ENCODE data around the gene KIAA1549. TPM values are rescaled to one million over a fixed set of nuclear protein-coding genes. Genes with fewer than 3 reads are reported as not detected.

KIAA1549 gene
- total and polyA plus RNA-seq, 2 of the 4 experiments (the other 2 are of a cell fraction), result 1.3 to 3.3 TPM

GRCh38 chr7:138797715-138798320 lies 183.4 kb downstream of the KIAA1549 start, which contains the start of the genes ATP6V0A4 and TMEM213:
ATP6V0A4 (minus strand) TSS chr7:138798196; CDS start chr7:138771247, 26,949 bp downstream.
TMEM213 (plus strand) TSS chr7:138797994; CDS start chr7:138798105, 111 bp downstream.
- Histone ChIP-seq H4K8ac (ENCODE audit: low read depth in 2 of 2, low read length in 2 of 2) (no peak within 1 kb of the TSS), H2BK120ac (ENCODE audit: low read depth, low read length) (no peak within 1 kb of the TSS), H3K36me3 (ENCODE audit: control insufficient read depth, insufficient read depth, low read length) (no peaks in the 10 kb centered on the region), H3K9me1 (ENCODE audit: insufficient read depth, low read length) (no peaks in the 10 kb centered on the region; the same call in 1 of the 2 replicates), H4K20me1 (ENCODE audit: insufficient read depth, low read length) (no peaks in the 10 kb centered on the region), H2BK15ac (ENCODE audit: low read depth, low read length) (no peak within 1 kb of the TSS), H3K23ac (ENCODE audit: low read depth, low read length) (no peak within 1 kb of the TSS), H3K9ac (ENCODE audit: low read depth, low read length) (no peak within 1 kb of the TSS), H4K5ac (ENCODE audit: low read depth, low read length) (no peak within 1 kb of the TSS), H3K27me3 (ENCODE audit: control insufficient read depth, insufficient read depth, low read length) (no peaks in the 10 kb centered on the region), H3K4me3 (ENCODE audit: insufficient read depth, low read depth, low read length) (no peak within 1 kb of the TSS), H4K91ac (ENCODE audit: insufficient read depth, low read depth, low read length) (no peak within 1 kb of the TSS), H3K9me3 (ENCODE audit: control insufficient read depth, insufficient read depth, low read length) (no peaks in the 10 kb centered on the region), H3K14ac (replicated peaks; ENCODE audit: low read depth, low read length) (no peak within 1 kb of the TSS), H2AK5ac (ENCODE audit: low read depth, low read length) (no peak within 1 kb of the TSS), H2AK9ac (replicated peaks; ENCODE audit: low read depth, low read length, poor library complexity) (no peak within 1 kb of the TSS), H2AFZ (replicated peaks; ENCODE audit: low read length, poor library complexity) (no peak within 1 kb of the TSS), H3K4me2 (ENCODE audit: low read depth, low read length) (no peak within 1 kb of the TSS), H3K4me1 (ENCODE audit: control insufficient read depth, insufficient read depth, low read length) (no peaks in the 10 kb centered on the region), H3K18ac (ENCODE audit: low read depth, low read length) (no peak within 1 kb of the TSS), H3K27ac (ENCODE audit: insufficient read depth, low read length) (no peak within 1 kb of the TSS), H3K79me1 (ENCODE audit: low read depth in 1 of 2, low read length in 2 of 2) (no peaks in the 10 kb centered on the region), H3K56ac (ENCODE audit: extremely low read depth, insufficient read depth, low read length) (no peak within 1 kb of the TSS), H2BK20ac (ENCODE audit: low read depth, low read length) (no peak within 1 kb of the TSS), H2BK5ac (ENCODE audit: low read depth, low read length, poor library complexity, severe bottlenecking) (no peak within 1 kb of the TSS), H3K4ac (ENCODE audit: low read depth, low read length) (no peak within 1 kb of the TSS)
- in situ Hi-C loops (cut with MboI; ENCODE audit: low sequenced_read_pairs), result no loop called here
- dilution Hi-C loops (cut with HindIII; ENCODE audit: low sequenced_read_pairs, unreplicated experiment), result no loop called here
- ATAC-seq (ENCODE audit: low read depth) (no peak), DNase-seq (no peak)
- ChIA-PET CTCF (no interaction called here), POLR2A (ENCODE audit: unreplicated experiment) (no interaction called here)
- TF ChIP-seq POLR2A (IDR thresholded peaks at IDR 0.05; ENCODE audit: low read depth, low read length) (no peak), BHLHE40 (IDR thresholded peaks at IDR 0.05; ENCODE audit: low read depth, low read length) (no peak), SMC3 (IDR thresholded peaks at IDR 0.05; ENCODE audit: low read depth, low read length) (no peak), CEBPB (IDR thresholded peaks at IDR 0.05; ENCODE audit: low read depth, low read length) (no peak), MXI1 (IDR thresholded peaks at IDR 0.05; ENCODE audit: borderline replicate concordance, low read depth, low read length) (no peak), MAFK (IDR thresholded peaks at IDR 0.05; ENCODE audit: low read depth, low read length) (no peak), CTCF (conservative IDR thresholded peaks at IDR 0.05; ENCODE audit: low read depth, low read length) (no peak), CHD1 (IDR thresholded peaks at IDR 0.05; ENCODE audit: low read depth, low read length) (no peak), RAD21 (IDR thresholded peaks at IDR 0.05; ENCODE audit: low read length) (no peak), FOS (IDR thresholded peaks at IDR 0.05; ENCODE audit: low read depth, low read length) (no peak), NFE2L2 (IDR thresholded peaks at IDR 0.05; ENCODE audit: low read depth, low read length) (no peak), ELK1 (IDR thresholded peaks at IDR 0.05; ENCODE audit: borderline replicate concordance, low read depth, low read length) (no peak), RCOR1 (IDR thresholded peaks at IDR 0.05; ENCODE audit: insufficient replicate concordance, low read length) (no peak), USF2 (IDR thresholded peaks at IDR 0.05; ENCODE audit: low read depth, low read length) (no peak), RFX5 (IDR thresholded peaks at IDR 0.05; ENCODE audit: low read depth, low read length) (no peak), MAZ (IDR thresholded peaks at IDR 0.05; ENCODE audit: borderline replicate concordance, low read depth, low read length) (no peak)
- intact Hi-C loops (cut with micrococcal nuclease), result no loop called here
- BruUV-seq (replicated peaks), result no TSS peak
- 11% methylated on average over 8 of the region's 14 CpGs; no CpG with 5 or more reads in 1 of the 2 experiments for WGBS, 2 experiments (ENCODE audit: extremely low coverage in 2 of 2, insufficient read length in 1 of 2)
